Panc1 (cell line): ENCODE results near the gene LIME1. TPM values are rescaled to one million over a fixed set of nuclear protein-coding genes. Genes with fewer than 3 reads are reported as not detected.

Experiments
- ATAC-seq: fragments of 200-7000 bp; cut with Tn5 transposase; 2 replicates; pipeline ENCODE4 v1.9.1; 2020; ENCODE audit warnings: mild to moderate bottlenecking, moderate library complexity
- BruUV-seq: library from RNA; stranded (reverse); fragments of 400-500 nt; replicated peaks from 2 replicates; lab custom pipeline; 2021; lab: Mats Ljungman, UMichigan
- CTCF ChIA-PET: fragments of 300-600 bp; sonication (Branson Sonifier 250); formaldehyde crosslinking; loops from one replicate; lab custom pipeline; 2022; ENCODE audit warnings: antibody characterized with exemption; lab: Charles Lee
- POLR2A ChIA-PET: fragments of 300-600 bp; sonication (Branson Sonifier 250); formaldehyde crosslinking; loops from one replicate; lab custom pipeline; 2022; ENCODE audit warnings: antibody characterized with exemption; lab: Charles Lee
- DNase-seq: peaks from one replicate; pipeline ENCODE4 v3.0.0-alpha.2; 2010; ENCODE audit warnings: low read depth, low spot score
- H3K27ac ChIP-seq: 2 replicates; pipeline ENCODE4 v1.5.1; 2011; ENCODE audit warnings: mild to moderate bottlenecking, low read length, inconsistent platforms
- H3K27me3 ChIP-seq: fragments of 200-500 bp; sonication (Bioruptor generic); 2 replicates; pipeline ENCODE4 v1.6.0; 2014; ENCODE audit warnings: low read length, inconsistent platforms; ENCODE audit not compliant: control insufficient read depth, insufficient read depth
- H3K36me3 ChIP-seq: fragments of 200-500 bp; sonication (Bioruptor generic); 2 replicates; pipeline ENCODE4 v1.5.1; 2014; ENCODE audit warnings: inconsistent platforms, mild to moderate bottlenecking, low read length, moderate library complexity; ENCODE audit not compliant: control insufficient read depth, insufficient read depth
- H3K4me1 ChIP-seq: 2 replicates; pipeline ENCODE4 v1.5.1; 2011; ENCODE audit warnings: inconsistent platforms, mild to moderate bottlenecking, low read length, moderate library complexity; ENCODE audit not compliant: control insufficient read depth, insufficient read depth
- H3K4me3 ChIP-seq, 2 experiments: 2 replicates each; pipeline ENCODE4 v1.5.1; 2011 to 2012; ENCODE audit warnings: low read depth in 2 of 2, low read length in 2 of 2, mild to moderate bottlenecking in 2 of 2, inconsistent platforms in 1 of 2, moderate library complexity in 1 of 2
- H3K9me3 ChIP-seq: fragments of 200-500 bp; sonication (Bioruptor generic); 2 replicates; pipeline ENCODE4 v1.5.1; 2014; ENCODE audit warnings: low read depth, mild to moderate bottlenecking, inconsistent platforms, low read length, moderate library complexity; ENCODE audit not compliant: control insufficient read depth, insufficient read depth
- POLR2AphosphoS5 ChIP-seq: IDR thresholded peaks from 2 replicates; pipeline ENCODE4 v1.6.1; 2012; ENCODE audit warnings: mild to moderate bottlenecking, low read depth, low read length, moderate library complexity
- SIN3A ChIP-seq: IDR thresholded peaks from 2 replicates; pipeline ENCODE4 v1.6.1; 2012; ENCODE audit warnings: low read depth, mild to moderate bottlenecking, low read length, moderate library complexity, borderline replicate concordance; ENCODE audit not compliant: insufficient read depth
- TCF7L2 ChIP-seq: IDR thresholded peaks from 2 replicates; pipeline ENCODE4 v1.6.1; 2011; ENCODE audit warnings: mild to moderate bottlenecking, low read depth, low read length, inconsistent platforms
- in situ Hi-C: cut with HindIII; loops from 2 replicates; pipeline ENCODE4 v1.10.0; 2016; ENCODE audit warnings: low sequenced_read_pairs, low pct_unique_long_range_greater_than_20kb
- intact Hi-C: fragments of 100-400 bp; cut with micrococcal nuclease; formaldehyde crosslinking; loops from one replicate; pipeline ENCODE4 v1.10.0; 2022; ENCODE audit not compliant: unreplicated experiment
- total RNA-seq: library from RNA; stranded (reverse); gene quantifications from one replicate; pipeline ENCODE4 v1.2.1, GENCODE V29; 2021; ENCODE audit not compliant: unreplicated experiment
- TF ChIP-seq, protein P1 (sequence below), 2 experiments: IDR thresholded peaks; 2 replicates each; pipeline ENCODE4 v1.6.1; 2011 to 2012; ENCODE audit warnings: low read depth in 2 of 2, control low read depth in 1 of 2, low read length in 1 of 2, mild to moderate bottlenecking in 1 of 2, moderate library complexity in 1 of 2; ENCODE audit not compliant: insufficient read depth in 1 of 2
- TF ChIP-seq, protein P2 (sequence below): fragments of 450-650 bp; IDR thresholded peaks from 2 replicates; pipeline ENCODE4 v1.5.1; 2017; ENCODE audit warnings: mild to moderate bottlenecking

Gene LIME1
- total RNA-seq, 1 experiment from 2014 or later, result 15.2 TPM

DNA sequence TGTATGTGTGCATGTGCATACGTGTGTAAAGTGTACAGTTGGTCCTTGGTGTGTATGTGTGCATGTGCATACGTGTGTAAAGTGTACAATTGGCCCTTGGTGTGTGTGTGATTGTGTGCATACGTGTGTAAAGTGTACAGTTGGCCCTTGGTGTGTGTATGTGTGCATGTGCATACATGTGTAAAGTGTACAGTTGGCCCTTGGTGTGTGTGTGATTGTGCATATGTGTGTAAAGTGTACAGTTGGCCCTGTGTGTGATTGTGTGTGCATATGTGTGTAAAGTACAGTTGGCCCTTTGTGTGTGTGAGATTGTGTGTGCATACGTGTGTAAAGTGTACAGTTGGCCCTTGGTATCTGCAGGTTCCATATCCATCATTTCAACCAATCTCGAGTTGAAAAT lies 5.1 kb upstream of the LIME1 start:
- DNase-seq, result no peak
- H3K27me3 ChIP-seq, result no peaks in the 10 kb centered on the region
- POLR2A ChIA-PET, result no interaction called here
- no peak overlapping the region for H3K4me3 ChIP-seq
- H3K9me3 ChIP-seq, result no peaks in the 10 kb centered on the region
- ATAC-seq, result no peak
- intact Hi-C loops, result no loop called here
- in situ Hi-C loops, result no loop called here
- no TSS peak for BruUV-seq
- H3K4me1 ChIP-seq, result peaks cover 13% of the 10 kb centered on the region
- no peak overlapping the region for H3K27ac ChIP-seq
- CTCF ChIA-PET, result no interaction called here
- TF ChIP-seq SIN3A (no peak), POLR2AphosphoS5 (no peak), TCF7L2 (no peak)
- TF ChIP-seq, protein P1, sequence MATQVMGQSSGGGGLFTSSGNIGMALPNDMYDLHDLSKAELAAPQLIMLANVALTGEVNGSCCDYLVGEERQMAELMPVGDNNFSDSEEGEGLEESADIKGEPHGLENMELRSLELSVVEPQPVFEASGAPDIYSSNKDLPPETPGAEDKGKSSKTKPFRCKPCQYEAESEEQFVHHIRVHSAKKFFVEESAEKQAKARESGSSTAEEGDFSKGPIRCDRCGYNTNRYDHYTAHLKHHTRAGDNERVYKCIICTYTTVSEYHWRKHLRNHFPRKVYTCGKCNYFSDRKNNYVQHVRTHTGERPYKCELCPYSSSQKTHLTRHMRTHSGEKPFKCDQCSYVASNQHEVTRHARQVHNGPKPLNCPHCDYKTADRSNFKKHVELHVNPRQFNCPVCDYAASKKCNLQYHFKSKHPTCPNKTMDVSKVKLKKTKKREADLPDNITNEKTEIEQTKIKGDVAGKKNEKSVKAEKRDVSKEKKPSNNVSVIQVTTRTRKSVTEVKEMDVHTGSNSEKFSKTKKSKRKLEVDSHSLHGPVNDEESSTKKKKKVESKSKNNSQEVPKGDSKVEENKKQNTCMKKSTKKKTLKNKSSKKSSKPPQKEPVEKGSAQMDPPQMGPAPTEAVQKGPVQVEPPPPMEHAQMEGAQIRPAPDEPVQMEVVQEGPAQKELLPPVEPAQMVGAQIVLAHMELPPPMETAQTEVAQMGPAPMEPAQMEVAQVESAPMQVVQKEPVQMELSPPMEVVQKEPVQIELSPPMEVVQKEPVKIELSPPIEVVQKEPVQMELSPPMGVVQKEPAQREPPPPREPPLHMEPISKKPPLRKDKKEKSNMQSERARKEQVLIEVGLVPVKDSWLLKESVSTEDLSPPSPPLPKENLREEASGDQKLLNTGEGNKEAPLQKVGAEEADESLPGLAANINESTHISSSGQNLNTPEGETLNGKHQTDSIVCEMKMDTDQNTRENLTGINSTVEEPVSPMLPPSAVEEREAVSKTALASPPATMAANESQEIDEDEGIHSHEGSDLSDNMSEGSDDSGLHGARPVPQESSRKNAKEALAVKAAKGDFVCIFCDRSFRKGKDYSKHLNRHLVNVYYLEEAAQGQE (IDR thresholded peaks at IDR 0.05; ENCODE audit: insufficient read depth in 1 of 2, low read depth in 2 of 2, low read length in 1 of 2), result no peak
- TF ChIP-seq, protein P2, sequence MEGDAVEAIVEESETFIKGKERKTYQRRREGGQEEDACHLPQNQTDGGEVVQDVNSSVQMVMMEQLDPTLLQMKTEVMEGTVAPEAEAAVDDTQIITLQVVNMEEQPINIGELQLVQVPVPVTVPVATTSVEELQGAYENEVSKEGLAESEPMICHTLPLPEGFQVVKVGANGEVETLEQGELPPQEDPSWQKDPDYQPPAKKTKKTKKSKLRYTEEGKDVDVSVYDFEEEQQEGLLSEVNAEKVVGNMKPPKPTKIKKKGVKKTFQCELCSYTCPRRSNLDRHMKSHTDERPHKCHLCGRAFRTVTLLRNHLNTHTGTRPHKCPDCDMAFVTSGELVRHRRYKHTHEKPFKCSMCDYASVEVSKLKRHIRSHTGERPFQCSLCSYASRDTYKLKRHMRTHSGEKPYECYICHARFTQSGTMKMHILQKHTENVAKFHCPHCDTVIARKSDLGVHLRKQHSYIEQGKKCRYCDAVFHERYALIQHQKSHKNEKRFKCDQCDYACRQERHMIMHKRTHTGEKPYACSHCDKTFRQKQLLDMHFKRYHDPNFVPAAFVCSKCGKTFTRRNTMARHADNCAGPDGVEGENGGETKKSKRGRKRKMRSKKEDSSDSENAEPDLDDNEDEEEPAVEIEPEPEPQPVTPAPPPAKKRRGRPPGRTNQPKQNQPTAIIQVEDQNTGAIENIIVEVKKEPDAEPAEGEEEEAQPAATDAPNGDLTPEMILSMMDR, result no peak
- H3K36me3 ChIP-seq, result 0 out of 2 replicates have a peak, but pooled peaks cover 2% of the 10 kb centered on the region

DNA sequence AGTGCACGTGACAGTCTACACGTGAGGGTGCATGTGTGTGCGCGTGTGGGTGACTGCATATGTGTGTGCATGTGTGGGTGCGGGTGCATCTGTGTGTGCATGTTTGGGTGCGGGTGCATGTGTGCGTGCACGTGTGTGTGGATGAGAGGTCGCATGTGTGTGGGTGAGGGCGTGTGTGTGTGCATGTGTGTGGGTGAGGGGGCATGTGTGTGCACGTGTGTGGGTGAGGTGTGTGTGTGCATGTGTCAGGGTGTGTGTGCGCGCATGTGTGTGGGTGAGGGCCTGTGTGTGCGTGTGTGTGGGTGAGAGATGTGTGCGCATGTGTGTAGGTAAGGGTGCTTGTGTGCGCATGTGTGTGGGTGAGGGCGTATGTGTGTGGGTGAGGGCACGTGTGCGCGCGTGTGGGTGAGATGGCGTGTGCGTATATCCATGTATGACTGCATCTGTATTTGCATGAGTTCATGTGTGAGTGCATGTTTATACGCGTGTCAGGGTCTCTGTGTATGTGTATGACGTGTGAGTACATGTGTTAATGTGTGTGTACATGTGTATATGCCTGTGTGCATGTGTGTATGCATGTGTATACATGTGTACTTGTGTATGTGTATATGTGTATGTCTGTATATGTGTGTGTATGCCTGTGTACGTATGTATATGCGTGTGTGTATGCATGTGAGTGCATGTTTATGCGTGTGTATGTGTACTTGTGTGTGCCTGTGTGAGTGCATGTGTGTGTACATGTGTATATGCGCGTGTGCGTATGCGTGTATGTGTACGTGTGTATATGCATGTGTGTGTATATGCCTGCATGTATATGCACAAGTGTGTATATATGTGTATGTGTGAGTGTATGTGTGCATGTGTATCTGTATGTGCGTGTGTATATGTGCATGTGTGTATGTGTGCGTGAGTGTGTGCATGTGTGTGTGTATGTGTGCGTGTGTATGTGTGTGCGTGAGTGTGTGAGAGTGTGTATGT lies 4.1 kb upstream of the LIME1 start:
- ChIA-PET POLR2A (no interaction called here), CTCF (no interaction called here)
- in situ Hi-C loops (no loop called here), intact Hi-C loops (no loop called here)
- ATAC-seq, result no peak
- no TSS peak for BruUV-seq
- Histone ChIP-seq H3K27me3 (no peaks in the 10 kb centered on the region), H3K36me3 (0 out of 2 replicates have a peak, but pooled peaks cover 2% of the 10 kb centered on the region), H3K4me3 (no peak overlapping the region), H3K4me1 (peaks cover 22% of the 10 kb centered on the region), H3K27ac (no peak overlapping the region), H3K9me3 (no peaks in the 10 kb centered on the region)
- DNase-seq, result no peak
- TF ChIP-seq, protein P2, result no peak
- TF ChIP-seq, protein P1 (IDR thresholded peaks at IDR 0.05; ENCODE audit: insufficient read depth in 1 of 2, low read depth in 2 of 2, low read length in 1 of 2), result no peak
- no peak for TF ChIP-seq TCF7L2
- TF ChIP-seq SIN3A, result no peak
- no peak for TF ChIP-seq POLR2AphosphoS5
